HG03097 (cell line): ENCODE measurements around the gene TRUB1.

Source experiments
- ATAC-seq: cut with Tn5 transposase; IDR thresholded peaks from one replicate; pipeline ENCODE4 v1.9.1; 2021; ENCODE audit not compliant: unreplicated experiment, low FRiP score

Gene TRUB1

DNA sequence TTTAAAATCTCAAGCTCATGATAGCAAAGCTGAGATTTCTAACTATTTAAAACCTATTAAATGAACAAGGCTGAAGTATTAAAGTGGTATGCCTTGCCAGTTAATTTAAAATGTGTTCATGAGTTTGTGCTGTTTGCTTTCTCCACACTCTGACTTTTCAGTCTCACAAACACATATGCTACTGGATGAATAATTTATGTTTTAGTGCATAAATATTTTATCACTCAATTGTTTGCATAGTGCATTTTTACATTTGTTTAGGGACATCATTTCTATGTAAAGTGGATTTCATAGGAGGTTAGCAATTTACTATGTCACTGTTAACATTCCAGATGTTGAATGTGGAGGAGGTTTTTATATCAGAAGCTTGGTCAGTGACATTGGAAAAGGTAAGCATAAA lies 36.0 kb downstream of the TRUB1 start:
- ATAC-seq = no peak

DNA sequence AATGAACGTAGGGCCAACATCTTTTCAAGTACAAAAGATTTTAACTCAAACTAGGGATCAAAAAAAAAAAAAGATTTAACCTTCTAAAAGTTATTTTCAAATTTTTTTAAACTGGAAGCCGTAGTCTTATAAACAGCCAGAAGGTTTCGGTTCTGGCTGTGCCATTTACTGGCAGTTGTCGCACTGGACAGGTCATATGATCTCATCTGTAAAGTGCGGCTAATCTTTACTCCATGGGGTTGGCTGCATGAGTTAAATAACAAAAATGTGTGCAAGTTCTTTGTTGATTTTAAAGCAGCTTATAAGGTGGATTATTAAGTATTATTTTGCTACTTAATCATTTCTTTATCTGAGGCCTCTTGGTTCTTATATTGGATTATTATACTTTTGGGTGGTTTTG lies 36.6 kb downstream of the TRUB1 start:
- ATAC-seq = no peak

DNA sequence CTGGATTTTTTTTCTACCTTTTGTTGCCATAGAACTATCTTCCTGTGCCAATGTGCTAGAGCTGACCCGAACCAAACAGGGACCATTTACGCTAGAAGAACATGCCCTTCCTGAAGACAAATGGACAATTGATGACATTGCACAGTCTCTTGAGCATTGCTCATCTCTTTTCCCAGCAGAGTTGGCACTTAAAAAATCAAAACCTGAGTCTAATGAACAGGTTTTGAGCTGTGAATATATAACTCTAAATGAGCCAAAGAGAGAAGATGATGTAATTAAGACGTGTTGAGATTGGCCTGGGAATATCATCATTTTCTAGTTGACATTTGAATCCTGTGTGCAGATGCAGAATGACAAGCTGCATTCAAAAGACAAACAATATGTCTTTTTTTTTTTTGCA lies 37.1 kb downstream of the TRUB1 start:
- ATAC-seq = no peak

DNA sequence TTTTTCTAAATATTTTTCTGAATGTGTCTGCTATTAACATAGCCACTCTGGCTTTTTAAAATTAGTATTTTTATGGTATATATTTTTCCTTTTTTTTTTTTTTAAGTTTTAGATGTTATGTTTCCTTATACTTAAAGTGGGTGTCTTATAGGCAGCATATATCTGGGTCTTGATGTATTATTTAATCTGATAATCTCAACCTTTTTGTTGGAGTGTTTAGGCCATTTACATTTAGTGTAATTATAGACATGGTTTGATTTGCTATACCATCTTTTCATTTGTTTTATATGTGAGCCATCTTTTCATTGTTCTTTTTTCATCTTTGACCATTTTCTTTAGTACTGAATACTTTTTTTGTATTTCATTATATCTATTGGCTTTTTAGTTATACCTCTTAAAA lies 45.0 kb downstream of the TRUB1 start:
- no peak for ATAC-seq

DNA sequence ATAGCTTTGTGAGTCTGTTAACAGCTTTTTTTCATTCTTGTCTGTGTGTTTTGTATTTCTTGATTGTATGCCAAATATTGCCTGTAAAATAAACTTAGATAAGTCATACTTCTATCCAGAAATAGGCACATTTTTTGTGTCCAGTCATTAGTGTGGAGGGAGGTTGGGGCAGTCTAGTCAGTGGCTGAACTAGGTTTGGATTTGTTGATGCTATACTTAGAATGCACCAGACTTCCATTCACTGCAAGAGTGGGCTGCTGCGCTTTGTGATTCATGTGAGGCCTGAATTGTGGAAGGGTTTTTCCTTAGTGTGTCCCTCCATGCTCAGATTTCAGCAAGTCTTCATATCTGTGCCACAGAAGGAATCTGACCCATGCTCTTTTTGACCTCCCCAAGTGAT lies 50.0 kb downstream of the TRUB1 start:
- ATAC-seq = no peak

DNA sequence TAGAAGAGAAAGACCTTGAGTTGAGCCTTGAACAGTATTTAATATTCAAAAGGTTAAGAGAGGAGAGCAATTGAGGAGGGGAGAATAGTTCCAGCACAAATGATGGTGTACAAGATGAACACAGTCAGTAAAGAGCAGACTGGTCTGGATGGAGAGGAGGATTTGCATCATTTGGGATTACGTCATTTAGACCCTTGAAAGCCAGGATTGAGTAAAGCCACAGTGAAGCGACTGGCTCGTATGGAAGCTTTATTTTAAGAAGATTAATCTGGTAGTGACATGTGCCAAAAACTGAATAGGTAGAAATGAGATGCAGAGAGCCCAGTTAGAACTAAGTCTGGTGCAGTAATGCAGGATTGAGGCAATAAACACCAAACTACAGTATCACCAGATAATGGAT lies 52.6 kb downstream of the TRUB1 start:
- ATAC-seq = no peak

DNA sequence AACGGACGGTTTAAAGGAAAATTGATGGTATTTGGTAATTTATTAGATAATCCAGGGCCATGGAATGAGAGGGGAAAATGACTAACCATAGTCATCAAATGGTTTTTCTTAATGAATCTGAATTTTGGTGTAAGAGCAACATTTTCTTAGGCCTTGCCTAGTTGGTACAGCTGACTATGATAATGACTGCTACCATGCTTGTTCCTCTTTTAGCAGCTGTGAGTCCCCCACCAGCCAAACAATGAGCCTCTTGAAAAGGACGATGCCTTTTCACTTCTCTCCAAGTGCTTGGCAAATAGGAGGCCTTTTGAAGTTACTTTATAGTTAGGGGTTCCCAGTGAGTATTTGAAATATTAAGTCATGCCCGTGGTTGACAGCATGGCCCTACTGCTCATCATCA lies 53.0 kb downstream of the TRUB1 start:
- ATAC-seq = no peak

DNA sequence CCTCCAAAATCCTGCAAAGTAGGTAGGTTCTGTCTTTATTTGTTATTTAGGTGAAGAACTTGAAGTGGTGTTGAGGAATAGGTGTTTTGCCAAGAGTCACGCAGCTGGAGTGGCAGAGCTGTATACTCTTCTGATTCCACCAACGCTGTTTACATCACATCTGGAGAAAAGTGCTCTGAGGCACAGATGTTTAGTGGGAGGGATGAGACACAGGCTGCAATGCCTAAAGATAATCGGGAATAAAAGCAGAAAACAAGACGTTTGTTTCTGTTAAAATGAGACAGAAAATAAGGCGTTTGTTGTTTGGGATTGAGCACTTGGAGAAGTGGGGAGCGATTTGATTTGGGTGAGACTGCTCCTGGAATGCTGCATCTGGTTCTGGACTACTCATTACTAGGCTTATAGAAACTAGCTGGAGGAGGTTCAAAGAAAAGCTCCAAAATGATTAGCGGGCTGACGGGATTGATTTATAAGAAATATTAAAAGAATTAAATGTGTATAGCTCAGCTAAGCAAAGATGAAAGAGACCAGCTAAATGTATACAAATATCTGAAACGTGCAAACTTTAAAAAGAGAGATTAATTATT lies 54.3 kb downstream of the TRUB1 start:
- no peak for ATAC-seq

DNA sequence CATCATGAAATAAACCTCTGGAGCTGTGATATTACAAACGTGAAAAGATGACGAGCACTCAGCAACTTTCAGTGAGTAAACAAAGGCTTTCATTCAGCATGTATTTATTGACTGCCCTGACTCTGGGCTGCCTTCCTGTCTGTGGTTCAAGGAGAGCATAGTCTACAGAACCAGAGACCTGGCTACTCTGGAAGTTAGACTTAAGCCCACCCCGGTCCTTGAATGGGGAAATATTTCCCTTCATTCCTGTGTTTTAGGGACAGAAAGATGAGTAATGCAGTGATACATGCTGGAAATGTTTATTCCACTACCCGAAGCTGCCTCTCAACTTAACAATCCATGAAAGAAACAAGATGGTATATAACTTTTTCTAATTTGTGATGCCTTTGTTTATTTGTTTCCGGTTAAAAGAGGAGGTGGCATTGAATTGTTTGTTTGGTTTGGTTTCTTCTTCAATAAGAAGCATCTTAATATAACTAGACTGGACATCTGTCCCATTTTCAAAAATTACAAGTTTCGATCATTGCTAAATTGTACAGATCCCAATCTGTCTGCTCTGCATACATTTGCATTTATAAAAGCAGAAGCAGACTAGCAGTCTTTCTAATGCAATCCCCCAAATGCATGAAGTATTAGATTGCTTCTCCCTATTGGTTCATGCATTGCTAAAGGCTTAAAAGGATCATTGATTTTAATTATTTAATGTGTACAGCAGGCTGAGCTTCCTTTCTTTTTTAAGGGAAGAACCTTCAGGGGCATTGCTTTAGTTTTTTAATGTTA lies 57.7 kb downstream of the TRUB1 start:
- ATAC-seq = no peak

DNA sequence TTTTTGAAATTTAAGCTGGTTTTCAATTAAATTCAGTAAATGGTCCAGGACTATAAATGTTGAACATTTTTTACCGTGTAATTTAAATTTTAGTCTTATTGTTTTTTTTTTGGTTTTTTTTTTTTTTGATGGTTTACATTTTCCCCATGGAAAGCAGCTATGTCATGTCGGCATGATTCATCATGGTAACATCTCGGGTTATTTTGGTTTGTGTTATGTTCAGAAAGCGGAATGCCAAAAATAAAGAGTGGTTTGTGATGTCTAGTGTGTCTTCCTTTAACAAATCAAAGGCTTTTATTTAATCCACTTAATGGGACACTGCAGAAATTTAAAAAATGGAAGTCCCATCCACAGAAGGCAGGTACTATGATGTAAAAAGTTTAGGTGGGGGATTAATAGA lies 58.5 kb downstream of the TRUB1 start:
- ATAC-seq = no peak

DNA sequence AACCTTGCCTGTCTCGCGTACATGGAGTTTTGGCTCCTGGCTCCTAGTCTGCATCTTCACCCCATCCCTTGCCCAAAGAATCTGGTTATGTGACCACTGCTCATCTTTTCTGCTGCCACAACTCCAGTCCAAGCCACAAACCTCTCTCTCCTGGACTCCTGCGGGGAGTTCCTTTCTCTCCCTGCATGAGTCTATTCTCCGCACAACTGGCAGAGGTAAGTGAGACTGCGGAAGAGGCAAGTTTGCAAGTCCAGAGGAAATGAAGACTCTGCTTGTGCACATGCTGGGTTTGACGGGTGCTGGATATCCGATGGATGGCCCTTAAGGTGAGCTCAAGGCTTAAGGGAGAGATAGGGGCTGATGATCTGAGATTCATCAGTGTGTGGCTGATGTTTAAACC lies 61.0 kb downstream of the TRUB1 start:
- ATAC-seq = no peak

DNA sequence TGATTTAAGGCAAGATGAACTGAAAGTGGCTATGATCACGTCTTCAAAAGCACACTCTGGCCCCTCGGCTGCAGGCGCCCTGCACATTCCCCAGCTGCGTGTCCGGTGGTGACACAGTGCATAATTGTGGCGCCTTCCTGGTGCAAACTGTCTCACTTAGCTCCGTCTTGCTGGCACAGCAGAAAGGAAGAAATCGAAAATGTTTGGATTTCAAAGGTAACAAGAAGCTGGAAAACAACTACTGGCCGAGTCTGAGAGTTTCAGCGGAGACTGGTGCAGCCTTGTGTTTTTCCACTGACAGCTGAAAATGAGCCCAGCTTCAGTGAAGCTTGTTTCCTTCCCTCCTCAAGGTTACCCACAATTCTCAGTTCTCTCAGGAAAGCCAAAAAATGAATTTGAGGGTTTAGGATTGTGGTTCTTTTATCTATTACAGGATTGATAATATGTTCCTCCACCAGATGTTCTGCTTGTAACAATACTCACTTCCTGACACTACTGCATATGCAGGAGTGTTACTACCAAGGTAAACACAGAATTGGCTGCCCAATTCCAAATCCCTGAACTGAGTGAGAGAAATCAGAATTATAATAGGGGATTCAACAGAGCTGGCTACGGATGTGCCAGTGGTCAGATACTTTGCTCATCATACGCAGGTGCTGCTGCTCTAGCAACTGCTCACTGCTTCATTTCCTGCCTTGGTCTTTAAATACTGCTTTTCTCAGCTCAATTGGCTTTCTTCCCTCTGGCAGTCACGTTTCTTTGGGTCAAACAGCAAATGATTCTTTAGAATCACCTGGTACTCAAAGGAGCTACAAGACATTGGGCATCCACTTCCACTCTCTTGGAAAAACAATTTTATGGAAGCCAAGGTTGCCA lies 63.7 kb downstream of the TRUB1 start:
- ATAC-seq = peak; percentile 80

DNA sequence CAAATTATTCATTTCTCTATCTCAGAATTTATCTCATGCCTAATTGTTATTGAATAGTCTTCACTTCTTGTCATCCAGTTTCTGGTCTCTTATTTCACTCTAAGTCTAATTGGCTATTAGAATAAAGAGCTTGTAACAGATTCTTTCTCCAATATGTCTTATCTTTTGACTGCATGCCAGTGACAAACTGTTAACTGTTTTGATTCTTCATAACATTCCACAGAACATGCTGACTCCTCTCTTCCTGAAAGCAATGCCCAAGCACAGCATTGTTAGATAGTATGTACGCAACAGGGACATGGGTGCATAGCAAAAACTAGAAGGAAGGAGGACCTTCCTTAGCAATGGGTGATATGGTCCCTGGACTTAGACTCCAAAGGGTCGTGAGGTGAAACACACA lies 65.4 kb downstream of the TRUB1 start:
- no peak for ATAC-seq

DNA sequence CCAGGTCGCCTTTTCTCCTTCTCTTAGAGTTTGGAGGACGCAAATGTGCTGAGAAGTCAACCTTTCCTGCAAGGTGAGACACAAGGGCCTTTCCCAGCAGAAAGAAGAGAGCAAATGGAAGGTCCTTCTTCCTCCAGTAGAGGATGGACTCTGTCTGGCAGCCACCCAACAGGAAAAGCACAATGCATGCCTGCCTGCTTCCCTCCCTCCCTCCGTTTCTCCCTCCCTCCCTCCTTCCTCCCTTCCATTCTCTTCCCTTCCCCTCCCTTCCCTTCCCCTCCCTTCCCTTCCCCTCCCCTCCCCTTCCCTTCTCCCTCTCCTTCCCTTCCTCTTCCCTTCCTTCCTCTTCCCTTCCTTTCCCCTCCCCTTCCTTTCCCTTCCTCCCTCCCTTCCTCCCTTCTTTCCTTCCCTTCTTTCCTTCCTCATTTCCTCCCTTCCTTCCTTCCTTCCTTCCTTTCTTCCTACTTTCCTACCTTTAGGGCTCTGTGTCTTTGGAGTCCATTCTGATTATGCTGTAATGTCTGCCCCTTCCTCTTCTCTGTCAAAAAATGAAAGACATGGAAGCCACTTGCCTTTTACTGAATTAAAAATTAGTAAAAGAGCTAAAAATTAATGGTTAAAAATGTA lies 66.4 kb downstream of the TRUB1 start:
- ATAC-seq = no peak

DNA sequence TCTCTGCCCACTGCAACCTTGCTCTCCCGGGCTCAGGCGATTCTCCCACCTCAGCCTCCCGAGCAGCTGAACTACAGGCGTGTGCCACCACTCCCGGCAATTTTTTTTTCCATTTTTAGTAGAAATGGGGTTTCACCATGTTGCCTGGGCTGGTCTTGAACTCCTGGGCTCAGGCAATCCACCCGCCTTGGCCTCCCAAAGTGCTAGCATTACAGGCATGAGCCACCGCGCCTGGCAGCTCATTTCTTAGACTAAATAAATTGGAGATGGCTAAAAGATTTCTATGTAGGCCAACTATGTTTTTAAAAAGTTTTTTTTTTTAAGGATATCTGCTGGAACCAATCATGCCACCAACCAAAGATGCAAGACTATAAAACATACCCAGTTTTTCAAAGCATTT lies 67.8 kb downstream of the TRUB1 start:
- no peak for ATAC-seq

DNA sequence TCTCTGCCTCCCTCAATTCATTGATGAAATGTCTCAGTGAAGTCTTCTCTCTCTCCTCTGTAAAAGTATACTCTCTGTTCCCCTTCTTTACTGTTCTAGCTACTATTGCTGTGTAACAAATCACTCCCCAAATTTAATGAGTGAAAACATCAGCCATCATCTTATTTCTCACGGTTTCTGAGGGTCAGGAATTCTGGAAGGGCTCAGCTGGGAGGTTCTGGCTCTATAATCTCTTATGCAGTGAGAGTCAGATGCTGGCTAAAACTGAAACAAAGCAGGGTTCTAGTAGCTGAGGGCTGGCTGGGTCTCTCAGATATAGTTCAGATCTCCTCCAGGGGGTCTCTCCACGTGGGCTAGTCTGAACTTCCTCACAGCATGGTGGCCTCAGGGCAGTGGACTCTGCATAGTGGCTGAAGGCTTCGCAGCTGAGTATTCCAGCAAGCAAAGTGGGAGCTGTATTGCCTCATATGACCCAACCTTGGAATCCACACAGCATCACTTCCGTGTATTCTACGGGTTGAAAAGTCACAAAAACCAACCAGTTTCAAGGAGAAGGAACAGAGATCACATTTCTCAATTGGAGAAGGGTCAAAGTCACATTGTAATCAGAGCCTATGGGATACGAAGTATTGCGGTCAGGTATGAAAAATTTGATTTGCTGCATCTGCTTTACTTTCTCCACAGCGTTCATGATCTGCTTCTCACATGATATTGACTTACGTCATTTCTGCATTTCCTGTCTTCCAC lies 80.4 kb downstream of the TRUB1 start:
- no peak for ATAC-seq

DNA sequence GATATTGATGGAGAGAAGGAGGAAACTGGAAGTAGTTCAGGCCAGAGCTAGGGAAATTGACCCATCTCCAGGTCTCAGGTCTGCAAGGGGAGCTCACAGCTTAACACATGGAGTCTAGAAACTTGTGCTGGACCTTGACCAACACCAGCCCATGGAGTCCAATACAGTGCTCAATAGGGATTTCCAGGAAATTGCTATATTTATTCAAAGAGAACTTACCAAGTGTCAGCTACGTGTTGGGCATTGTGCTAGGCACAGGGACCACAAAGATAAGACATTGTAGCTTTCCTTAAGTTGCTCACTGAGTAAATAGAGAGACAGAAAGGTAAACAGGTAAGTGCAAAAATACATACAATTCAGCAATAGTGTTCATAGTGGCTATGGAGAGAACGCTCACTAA lies 82.5 kb downstream of the TRUB1 start:
- ATAC-seq = no peak

DNA sequence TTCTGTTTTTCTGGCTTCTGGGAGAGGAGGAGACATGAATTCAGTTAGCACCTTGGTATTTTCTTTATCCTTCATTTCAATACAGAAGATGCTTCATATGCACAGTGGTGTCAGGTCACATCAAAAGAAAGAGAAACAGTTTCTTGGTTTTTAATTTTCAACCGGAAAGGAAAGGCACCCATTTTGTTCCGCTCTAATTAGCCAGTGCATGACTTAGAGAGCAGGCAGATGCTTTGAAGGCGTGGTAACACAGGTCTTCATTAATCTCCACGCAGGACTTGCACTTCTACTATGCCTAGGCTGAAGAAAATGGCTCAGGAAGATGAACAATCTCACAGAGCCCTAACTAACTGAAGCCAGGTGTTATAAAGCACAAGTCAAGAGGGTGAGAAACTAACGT lies 84.7 kb downstream of the TRUB1 start:
- ATAC-seq = no peak

DNA sequence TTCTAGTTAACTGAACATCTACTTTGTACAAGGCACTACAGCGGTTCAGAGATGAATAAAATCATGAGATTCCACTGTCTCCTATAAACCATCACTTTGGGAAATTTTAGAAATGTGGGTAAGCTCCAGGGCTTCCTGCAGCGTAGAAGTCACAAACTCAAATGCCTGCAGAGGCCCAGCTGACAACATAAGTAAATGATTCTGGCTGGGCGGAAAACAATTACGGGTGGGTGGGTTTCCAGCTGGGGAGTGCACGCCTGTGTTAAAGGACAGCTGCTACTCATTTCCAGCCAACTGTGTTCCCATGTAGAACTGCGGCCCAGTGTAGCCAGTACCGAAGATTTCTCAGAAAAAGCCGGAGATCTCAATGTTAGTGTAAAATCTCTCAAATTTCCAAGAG lies 85.7 kb downstream of the TRUB1 start:
- no peak for ATAC-seq

DNA sequence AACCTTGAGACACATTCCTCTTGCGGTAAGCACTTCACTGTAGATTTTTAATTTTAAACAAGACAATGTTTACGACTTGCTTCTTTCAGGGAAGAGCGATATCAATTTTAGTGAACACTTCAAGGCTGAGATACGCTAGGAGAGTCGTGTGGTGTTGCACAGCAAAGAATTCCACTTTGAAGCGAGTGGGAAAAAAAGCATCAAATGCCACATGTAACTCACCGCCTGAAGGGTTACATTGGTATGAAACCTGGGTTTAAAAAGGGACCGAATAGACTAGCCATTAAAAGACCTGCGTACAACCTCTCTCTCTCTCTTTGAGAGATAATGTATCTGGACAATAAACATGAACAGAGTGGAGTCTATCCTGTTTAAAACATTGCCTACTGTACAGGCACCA lies 86.4 kb downstream of the TRUB1 start:
- ATAC-seq = no peak
